LNCaP clone FGC (cell line): ENCODE data around the gene RSRC1.

Experiments
- DNase-seq: peaks from one replicate; pipeline ENCODE4 v3.0.0-alpha.2; 2011; ENCODE audit warnings: low read depth
- H3K4me3 ChIP-seq: 2 replicates; pipeline ENCODE4 v1.5.1; 2011; ENCODE audit warnings: mild to moderate bottlenecking, low read depth, low read length, control low read depth
- TF ChIP-seq, protein P1 (sequence below): IDR thresholded peaks from 2 replicates; pipeline ENCODE4 v1.5.1; 2012; ENCODE audit warnings: mild to moderate bottlenecking; ENCODE audit not compliant: control insufficient read depth, insufficient read depth; ENCODE audit errors: extremely low read depth

RSRC1 gene

DNA sequence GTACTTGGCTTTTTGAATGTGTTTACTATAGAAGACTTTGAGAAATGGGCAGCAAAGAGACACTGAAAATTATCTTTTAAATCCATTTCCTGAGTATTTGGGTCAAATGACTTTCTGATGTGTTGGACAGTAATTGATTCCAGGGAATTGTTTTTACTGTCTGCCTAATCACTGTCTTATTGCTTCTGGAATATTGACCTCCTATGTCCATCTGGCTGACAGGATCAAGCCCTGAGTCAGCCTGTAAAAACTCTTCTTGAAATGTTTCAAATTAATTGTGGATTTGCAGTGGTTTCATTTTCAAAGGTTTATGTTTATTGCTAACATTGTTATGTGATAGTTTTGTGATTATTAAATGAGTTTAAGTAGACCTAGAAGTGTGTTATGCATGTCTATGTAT is 410.5 kb downstream of the RSRC1 start:
- TF ChIP-seq, protein P1, sequence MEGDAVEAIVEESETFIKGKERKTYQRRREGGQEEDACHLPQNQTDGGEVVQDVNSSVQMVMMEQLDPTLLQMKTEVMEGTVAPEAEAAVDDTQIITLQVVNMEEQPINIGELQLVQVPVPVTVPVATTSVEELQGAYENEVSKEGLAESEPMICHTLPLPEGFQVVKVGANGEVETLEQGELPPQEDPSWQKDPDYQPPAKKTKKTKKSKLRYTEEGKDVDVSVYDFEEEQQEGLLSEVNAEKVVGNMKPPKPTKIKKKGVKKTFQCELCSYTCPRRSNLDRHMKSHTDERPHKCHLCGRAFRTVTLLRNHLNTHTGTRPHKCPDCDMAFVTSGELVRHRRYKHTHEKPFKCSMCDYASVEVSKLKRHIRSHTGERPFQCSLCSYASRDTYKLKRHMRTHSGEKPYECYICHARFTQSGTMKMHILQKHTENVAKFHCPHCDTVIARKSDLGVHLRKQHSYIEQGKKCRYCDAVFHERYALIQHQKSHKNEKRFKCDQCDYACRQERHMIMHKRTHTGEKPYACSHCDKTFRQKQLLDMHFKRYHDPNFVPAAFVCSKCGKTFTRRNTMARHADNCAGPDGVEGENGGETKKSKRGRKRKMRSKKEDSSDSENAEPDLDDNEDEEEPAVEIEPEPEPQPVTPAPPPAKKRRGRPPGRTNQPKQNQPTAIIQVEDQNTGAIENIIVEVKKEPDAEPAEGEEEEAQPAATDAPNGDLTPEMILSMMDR: no peak
- no peak for DNase-seq
- no peak overlapping the region for H3K4me3 ChIP-seq

DNA sequence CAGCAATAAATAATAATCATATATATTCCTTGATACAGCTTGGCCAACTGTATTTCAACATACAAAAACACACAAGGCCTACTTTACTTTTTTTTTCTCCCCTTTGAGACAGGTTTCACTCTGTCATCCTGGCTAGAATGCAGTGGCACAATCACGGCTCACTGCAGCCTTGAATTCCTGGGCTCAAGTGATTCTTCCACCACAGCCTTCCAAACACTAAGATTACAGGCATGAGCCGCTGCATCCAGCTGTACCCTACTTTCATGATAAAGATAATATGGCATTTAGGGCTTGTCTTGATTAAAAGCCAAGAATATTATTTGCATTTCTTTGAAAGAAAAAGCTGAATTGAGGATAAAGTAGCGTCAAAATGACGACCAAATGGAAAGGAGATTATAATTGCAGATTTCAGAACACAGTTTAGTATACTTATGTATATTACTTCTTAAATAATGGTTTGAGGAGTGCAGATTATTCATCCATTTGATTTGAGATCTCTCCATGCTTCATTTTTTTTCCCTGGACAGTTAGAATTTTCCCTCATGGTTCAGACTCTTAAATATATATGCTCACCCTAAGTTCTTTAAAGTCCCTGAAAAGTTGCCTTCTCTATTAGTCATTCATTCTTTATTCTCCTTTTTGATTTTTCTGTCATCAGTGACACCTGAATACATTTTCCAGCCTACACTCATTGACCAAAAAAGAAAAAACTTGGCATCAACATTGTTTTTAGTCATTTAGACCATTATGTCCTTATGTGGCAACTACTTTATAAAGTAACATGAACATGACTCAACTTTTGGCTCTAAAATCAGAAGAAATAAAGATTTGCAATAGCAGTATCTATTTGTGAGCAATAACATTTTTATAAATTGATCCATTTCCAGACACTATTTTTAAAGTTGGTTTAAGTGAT is 412.6 kb downstream of the RSRC1 start:
- TF ChIP-seq, protein P1: no peak
- no peak for DNase-seq
- H3K4me3 ChIP-seq: no peak overlapping the region

DNA sequence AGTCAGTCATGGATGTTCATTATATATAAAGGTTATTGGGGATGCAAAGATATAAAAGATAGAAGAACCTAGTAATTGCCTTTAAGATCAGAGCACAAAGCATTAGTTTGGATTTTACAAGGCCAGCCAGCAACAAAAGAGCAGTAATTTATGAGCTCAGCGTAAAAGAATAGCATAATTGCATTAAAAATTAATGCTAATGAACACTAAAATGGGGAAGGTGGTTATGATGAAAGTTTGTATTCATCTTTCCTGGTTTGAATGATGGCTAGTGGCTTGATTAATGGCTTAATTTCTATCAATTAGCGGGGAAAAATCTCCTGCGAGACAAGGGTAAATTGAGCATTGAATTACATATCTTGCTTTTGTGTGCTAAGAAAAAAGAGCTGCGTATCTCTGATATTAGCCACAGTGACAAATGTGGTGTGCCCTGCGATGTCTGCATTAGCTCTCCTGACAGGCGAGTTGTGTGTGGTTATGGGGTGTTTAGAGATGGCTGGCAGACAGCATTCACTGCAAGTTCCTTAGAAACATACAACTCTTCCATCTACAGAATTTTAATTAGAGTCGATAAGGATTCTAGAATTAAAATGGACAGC is 418.3 kb downstream of the RSRC1 start:
- no peak for DNase-seq
- TF ChIP-seq, protein P1: no peak
- H3K4me3 ChIP-seq: no peak overlapping the region

DNA sequence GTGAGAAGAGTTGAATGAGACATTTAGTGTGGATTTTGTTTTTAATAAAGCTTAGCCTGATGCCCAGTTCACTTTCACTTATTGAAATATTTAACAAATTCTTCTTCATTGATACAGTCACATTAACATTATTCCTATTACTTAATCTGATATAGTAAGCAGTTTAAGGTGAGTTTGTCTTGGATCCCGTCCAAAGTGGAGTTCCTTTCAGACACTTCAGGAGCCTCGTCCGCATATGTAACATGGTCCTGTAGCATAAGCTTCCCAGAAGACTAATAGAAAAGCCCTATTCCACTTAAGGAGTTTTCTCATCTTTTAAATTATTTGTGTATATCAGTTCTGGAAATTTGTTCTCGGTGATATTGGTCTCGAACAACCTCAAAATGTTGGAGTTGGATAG is 421.4 kb downstream of the RSRC1 start:
- H3K4me3 ChIP-seq: no peak overlapping the region
- DNase-seq: peak; percentile 70
- TF ChIP-seq, protein P1: no peak

DNA sequence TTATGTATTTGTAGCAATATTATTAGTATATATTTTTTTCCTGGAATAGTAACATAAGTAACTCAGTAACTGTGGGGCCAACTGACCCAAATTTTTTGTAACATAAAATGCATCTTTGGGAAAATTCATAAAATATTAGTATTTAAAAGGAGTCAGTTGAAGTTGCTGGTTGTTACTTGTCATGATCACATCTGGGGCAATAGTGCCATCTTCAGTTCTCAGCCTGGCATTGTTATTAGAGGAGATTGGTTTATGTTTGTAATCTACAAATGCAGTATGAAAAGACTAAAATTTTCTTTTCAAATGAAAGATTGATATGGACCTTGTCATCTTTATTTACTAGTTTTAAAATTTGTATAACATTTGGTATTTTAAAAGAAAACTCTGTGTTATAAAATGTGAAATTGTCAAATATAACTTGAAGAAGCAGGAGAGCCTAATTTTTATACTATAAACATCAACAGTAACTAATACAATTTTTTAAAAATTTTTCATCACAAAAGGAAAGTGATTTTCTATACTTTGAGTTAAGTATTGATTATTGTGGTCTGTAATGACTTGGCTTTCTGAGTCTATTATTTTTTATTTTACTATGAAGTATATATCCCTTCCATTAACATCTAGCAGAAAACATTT is 422.3 kb downstream of the RSRC1 start:
- TF ChIP-seq, protein P1: peak; percentile 75
- DNase-seq: peak; percentile 50

DNA sequence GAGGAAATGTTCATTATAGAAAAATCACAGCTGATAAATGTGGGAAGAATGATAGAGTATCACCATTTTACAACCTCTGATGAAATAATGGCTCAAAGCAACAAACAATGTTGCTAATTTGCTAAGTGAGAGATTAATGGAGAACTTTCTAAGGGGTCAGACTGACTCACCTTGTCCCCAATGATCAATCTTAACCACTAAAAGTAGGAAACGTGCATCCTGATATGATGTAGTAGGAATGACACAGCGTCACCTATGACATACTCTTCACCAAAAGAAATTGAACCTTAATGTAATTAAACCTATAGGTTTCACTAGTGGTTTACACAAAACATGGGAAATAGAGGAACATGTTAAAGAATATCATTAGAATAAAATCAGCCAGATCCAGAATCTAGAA is 426.0 kb downstream of the RSRC1 start:
- H3K4me3 ChIP-seq: no peak overlapping the region
- no peak for DNase-seq
- TF ChIP-seq, protein P1: no peak

More for the DNA sequence above, 422.3 kb downstream of the RSRC1 start:
- no peak overlapping the region for H3K4me3 ChIP-seq
